SJCRH30 (cell line): ENCODE data around the gene DNAJC19. TPM values are rescaled to one million over a fixed set of nuclear protein-coding genes. Genes with fewer than 3 reads are reported as not detected.

Experiments used
- total RNA-seq: library from RNA; depleted of rRNA; stranded (reverse); fragments of >200 nt; shearing (Covaris generic); gene quantifications from 2 replicates; pipeline ENCODE4 v1.2.3, GENCODE V29; 2014; rRNA removed

The DNAJC19 gene
- total RNA-seq, 1 experiment from 2014 or later = 31.7 TPM

Other genes starting within 250 kb of the DNAJC19 start
- 248 and 281 TPM in 2 replicates for gene FXR1, start 77.1 kb downstream of the DNAJC19 start, total RNA-seq